GM21515 (cell line): Measurements from ENCODE around the gene RPL22.
"Not testable (repeated sequence)": the region's sequence is repeated elsewhere in the genome, so short reads cannot be mapped to it uniquely, and the experiment has no call there.

Source experiments
- ATAC-seq: cut with Tn5 transposase; IDR thresholded peaks from one replicate; pipeline ENCODE4 v1.9.1; 2021; ENCODE audit not compliant: unreplicated experiment

RPL22 gene

DNA sequence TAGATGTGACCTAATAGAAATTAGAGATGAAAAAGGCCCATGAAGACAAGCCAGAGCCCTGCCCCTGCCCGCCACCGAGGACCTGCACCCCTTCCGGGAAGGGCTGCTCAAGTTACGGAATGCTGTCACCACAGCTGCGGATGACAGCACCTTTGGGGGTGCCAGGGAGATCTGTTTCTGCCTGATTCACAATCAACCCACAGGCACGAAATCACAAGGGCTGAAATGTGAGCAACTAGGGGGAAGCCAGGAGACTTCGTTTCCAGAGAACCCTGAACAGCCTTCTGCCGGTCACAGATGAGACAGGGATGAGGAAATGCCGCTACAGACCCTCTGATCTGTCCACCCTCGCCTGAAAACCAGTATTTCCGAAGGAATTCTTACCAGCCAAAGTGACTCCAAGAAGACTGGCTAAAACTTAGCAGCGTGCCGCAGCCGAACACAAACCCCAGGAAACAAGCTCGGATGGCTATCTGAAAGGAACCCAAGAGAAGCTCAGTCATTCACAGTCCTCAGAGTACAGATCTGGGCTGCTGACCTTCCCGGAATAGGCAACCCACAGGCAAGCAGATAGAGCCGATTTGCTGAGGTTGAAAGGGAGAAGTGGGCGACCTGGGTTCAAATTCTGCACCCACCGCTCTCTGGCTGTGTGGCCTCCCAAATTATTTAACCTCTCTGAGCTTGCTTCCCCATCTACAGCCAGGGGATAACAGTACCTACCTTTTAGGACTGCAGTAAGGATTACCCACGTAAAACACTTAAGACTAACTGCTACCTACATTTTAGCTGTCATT, 35.3 kb upstream of the RPL22 start:
- ATAC-seq = no peak

DNA sequence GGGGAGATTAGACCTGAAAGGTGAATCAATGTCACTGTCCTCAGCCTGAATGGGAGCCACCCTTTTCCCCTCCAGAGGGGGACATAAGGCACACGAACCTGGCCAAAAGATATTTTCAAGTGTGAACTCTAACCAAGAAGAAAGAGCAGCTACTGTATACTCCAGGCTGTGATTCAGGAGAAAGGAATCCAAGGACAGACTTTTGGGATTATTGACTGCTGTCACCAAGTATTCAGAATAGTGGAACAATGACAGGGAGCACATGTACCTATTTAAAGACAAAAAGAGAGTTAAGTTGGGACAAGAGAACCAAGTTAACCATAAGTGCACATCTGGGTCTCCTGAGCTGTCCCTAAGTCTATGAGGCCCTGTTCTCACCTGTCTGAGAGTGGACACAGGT, 34.0 kb upstream of the RPL22 start:
- ATAC-seq = no peak

DNA sequence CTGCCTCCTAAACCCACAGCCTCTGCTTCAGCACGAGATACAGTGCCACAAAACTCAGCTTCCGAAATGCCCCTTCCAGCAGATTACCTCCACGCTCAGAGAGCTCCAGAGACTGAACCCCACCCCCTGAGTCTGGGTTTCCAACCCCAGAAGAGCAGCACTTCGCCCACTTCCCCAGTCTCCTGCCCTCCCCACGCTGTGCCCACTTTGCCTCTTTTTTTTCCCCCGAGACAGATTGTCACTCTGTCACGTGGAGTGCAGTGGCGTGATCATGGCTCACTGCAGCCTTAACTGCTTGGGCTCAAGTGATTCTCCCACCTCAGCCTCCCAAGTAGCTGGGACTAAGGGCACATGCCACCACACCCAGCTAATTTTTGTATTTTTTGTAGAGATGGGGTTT, 26.3 kb upstream of the RPL22 start:
- no peak for ATAC-seq

DNA sequence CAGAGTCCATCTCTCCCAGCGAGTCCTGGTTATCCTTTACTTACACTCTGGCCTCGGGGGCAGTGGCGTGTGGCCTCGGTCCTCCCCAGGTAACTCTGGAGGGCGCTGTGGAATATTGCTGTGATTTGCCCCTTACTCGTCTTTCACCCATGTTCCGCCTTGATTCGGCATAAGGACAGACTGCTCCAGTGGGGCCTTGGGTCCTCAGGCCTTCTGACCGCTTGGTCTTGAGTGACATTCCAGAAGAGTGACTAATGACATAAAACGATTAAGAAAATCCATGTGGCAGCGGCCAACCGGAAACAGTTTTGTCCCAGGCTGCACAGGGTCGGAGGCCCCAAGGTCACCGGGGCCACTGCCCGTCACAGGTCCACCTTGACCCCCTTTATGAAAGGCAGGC, 25.3 kb upstream of the RPL22 start:
- ATAC-seq = no peak

DNA sequence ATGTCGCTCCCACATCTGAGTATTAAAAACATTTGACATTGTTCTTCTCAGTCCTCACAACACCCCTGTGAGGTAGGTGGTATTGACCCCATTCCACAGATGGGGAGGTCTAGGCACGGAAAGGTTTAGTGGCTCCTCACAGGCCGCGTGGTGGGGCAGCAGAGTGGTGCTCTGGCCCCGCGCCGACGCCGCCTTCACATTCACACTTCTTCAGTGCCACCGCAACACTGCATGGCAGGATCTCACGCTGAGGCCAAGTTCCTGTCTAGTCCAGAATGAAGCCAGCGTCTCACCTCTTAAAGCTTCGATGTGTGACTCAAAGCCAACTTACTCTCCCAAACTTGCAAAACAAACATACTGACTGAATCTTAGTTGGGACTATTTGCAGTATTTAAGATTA, 24.2 kb upstream of the RPL22 start:
- ATAC-seq = no peak

DNA sequence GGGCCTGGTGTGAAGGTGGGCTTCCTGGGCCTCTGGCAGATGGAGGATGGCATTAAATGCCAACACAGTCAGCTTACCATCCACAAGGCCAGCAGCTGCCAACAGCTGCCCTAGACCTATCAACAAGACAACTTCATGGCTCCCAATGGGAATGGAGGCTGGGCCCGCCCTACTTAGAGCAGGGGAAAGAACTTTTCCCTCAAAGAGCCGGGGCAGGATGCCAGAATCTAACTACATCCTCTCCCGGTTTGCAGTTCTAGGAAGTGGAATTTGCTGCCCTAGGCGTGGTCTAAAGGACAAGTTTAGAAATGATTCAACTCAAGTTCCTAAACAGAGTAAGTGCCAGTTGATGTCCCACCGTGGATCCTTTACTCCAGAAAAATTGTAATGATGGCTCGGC, 23.2 kb upstream of the RPL22 start:
- ATAC-seq = no peak

DNA sequence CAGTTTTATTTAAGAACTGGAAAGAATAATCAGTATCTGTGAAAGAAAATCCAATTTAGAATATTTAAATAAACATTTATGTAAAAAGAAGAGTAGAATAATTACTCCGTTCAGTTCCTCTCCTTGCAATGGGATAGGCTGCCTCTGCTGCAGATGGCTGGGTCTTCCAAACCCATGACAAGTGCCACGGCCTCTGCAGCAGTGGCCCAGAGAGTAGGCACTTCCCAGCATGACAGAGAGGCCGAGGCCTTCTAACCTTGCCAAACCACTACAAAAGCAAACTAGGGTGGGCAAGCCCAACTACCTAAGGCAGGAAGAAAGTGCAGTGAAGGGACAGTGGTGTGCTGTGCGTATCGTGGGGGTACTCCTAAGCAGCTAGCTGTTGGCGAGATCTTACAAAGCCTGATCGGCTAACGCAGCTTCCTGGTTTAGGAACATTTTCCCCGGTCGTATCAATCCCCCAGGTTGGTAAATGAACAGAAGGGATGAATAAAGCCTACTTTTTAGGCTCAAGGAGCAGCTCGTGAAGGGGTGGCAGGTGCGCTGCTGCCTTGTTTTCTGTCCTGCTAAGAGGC, 21.9 kb upstream of the RPL22 start:
- ATAC-seq = no peak

DNA sequence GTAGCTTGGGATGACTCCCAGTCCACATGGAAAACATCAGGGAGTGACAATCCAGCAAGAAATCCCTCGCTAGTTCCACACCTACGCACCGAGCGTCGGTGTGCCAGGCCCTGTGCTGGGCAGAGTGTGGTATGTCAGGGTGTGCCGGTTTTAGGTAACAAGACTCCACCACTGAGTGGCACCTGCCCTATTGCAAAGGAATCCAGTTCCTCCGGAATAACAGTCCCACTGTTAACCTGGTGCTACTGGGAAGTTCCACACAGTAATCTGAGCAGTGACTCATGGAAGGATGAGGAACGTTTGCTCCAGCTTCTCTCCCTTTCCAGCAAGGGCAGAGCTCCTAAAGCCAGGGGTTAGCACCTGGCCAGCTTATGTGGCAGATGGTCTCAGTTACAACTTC, 20.8 kb upstream of the RPL22 start:
- no peak for ATAC-seq

DNA sequence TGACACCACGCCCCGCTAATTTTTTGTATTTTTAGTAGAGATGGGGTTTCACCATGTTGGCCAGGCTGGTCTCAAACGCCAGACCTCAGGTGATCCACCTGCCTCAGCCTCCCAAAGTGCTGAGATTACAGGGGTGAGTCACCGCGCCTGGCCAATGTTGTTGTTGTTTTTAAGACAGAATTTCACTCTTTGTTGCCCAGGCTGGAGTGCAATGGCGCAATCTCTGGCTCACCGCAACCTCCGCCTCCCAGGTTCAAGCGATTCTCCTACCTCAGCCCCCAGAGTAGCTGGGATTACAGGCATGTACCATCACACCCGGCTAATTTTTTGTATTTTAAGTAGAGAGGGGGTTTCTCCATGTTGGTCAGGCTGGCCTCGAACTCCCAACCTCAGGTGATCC, 20.2 kb upstream of the RPL22 start:
- ATAC-seq = not testable (repeated sequence)

DNA sequence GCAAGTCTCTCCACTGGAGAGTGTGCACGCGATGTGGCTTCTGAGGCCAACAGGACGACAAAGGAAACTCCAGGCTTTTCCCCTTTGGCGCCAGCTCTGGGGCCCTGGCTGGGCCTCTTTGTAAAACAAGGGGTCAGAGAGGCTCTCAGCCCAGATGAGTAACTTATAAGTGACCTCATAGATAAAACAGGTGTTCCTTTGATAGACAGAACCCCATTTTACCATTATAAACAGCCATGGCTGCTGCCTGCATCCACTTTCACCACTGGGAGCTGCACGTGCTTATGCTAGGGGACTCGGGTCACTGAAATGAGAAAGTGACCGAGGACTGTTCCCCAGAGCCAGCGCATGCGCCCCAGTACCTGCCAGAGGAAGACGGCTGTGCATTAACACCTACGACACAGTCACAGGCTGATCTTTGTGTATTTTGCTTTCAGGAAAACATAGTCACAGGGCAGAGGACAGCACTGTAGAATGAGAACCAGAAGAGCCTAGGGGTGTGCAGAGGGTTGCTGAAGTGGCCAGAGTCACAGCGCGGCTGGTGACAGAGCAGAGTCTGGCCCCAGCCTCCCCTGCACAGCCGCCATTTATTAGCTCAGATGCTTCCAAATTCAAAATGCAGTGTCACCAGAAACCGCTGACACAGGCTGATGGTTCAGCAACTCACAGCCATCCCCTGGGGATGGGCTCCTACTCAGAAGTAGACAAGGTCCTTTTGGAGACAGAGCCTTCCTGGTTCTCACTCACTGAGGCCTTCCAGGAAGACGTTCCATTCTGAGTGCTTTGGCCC, 19.2 kb upstream of the RPL22 start:
- ATAC-seq = no peak

DNA sequence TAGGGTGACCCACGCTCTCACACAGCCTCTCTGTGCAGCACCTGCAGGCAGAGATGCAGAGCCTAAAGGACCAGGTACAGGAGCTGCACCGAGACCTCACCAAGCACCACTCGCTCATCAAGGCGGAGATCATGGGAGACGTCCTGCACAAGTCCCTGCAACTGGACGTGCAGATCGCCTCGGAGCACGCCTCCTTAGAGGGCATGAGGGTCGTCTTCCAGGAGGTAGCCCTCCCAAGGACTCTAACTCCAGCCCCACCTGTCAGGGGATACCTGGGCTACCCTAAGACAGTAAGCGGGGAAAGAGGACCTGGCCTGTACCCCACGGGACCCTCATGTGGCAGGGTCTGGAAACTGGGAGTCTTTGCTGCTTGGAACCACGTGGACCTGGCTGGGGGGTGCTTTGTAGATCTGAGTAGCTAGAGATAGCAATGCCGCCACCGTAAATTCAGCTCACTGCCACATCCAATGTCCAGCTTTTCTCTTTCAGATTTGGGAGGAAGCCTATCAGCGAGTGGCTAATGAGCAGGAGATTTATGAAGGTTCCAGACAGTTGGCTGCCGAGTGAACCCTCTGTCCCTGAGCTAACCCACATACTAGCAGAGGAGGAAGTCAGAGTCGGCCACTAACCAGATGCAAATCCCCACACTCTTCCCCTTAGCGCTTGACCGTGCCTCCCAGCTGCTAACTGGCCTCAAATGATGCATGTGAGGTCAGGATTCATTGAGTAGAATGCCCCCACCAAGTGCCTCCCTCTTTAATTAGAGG, 13.0 kb upstream of the RPL22 start:
- no peak for ATAC-seq

DNA sequence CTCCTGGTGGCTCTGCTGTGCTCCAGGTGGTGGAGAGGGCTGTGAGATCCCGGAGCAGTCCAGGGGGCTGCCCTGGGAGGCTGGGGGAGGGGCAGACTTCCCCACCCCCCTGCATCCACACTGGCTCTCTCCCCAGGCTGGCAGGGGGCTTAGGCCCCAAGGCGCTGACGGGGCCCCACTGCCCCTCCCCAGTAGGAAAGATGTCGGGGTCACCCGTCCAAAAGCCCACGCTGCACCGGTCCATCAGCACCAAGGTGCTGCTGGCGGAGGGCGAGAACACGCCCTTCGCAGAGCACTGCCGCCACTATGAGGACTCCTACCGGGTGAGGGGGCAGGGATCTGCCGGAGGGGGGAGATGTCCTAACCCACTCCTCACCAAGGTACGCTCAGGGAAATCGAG, 12.3 kb upstream of the RPL22 start:
- ATAC-seq = no peak

DNA sequence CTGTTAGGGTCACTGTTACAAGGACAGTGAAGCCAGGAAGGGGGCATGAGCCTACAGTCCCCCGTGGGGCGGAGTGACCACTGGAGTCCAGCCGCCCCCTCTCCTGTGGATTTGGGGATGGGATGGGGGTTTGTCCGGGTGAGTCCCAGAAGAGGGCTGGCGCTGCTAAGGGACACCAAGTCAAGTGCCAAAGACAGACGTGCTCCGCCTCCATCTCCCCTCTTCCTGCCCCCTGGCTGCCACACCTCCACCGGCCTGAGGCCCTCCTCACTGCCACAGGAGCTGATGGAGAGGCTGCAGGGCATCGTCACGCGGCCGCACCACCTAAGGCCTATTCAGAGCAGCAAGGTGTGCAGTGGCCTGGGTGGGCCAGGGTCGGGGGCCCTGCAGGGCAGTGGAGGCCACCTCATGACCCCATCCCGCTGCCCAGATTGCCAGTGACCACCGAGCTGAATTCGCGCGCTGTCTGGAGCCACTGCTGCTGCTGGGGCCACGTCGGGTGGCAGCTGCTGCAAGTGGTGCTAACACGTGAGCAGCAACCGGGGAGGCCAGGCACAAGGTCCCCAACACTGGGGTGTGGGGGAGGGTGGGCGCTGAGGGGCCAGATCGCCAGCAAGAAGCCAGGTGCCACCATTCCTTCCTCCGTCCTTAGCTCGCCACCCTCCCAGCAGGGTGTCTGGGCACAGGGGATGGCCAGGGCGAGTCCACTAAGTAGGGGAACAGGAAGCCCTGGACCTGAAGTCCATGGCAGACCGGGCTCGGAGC, 11.4 kb upstream of the RPL22 start:
- no peak for ATAC-seq

DNA sequence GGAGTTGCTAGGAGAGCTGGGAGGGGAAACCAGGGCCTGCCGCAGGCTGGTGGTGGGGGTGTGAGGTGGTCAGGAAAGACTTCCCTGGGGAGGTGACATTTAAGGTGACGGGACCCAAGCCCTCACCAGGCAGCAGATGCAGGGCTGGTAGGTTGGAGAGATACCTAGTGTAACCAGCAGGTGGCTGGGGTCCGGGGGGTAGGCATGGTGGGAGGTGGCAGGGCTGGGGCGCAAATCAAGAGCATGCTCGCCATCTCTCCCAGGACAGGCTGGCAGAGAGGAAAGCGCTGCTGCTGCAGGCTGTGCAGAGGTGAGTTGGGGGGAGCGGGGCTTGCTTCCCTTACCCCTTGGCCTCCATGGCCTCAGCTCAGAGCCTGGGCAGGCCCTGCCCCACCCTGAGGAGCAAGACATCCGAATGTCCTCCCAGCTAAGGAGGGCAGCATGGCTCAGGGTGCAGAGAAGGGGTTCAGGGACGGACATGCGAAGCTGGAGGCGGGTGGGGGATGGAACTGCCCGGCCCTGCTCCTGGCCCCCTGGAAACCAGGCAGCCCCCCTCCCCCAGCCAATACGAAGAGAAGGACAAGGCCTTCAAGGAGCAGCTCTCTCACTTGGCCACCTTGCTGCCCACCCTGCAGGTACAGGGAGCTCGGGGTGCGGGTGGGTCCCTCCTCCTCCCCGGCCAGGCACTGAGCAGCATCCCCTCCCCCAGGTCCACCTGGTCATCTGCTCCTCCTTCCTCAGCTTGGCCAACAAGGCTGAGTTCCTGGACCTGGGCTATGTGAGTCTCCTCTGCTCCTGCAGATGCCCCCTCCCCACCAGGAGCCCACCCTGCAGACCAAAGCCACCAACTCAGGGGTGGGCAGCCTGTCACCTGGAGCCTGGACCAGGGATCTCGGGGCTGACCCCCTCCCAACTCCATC, 10.5 kb upstream of the RPL22 start:
- no peak for ATAC-seq

DNA sequence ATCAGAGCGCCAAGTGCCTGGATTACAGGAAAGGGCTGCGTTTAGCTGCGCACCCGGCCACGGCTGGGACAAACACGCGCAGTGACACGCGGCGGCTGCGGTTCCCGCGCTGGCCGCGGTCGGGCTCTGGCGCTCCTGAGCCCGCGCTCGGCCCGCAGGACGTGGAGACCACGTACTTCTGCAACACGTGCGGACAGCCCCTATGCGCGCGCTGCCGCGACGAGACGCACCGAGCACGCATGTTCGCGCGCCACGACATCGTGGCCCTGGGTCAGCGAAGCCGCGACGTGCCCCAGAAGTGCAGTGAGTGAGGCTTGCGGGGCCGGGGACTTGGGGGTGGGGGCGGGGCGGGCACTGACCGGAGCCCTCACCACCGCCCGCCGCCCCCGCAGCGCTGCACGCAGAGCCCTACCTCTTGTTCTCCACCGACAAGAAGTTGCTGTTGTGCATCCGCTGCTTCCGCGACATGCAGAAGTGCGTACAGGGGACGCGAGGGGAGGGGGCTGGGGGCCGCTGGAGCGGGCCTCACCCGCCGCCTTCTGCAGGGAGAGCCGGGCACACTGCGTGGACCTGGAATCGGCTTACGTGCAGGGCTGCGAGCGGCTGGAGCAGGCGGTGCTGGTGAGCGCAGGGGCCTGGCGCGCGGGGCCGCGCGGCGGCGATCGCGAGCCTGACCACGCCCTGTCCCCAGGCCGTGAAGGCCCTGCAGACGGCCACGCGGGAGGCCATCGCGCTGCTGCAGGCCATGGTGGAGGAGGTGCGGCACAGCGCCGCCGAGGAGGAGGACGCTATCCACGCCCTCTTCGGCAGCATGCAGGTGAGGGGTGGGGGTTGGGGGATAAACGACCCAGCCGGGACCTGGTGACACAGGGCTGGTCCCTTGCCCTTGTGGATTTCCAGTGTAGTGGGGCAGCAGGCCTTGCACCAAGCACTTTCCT, 9.6 kb upstream of the RPL22 start:
- ATAC-seq = no peak

DNA sequence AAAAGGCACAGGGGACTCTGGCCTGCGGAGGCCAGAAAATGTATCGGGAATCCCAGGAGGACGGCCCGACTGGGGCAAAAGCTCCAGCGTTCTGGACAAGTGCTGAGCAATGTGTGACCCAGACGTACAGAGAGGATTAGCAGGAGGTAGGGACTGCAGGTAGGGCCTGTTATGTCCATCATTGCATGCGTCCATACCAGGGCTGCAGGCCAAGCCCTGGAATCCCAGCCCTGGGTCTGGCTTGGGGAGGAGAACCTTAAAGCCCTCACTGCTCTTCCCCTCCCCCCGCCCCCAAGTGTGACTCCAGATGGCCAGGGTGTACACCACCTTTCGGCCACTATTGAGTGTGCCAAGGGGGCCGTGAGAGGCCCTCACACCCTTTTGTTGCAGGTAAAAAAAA, 8.5 kb upstream of the RPL22 start:
- no peak for ATAC-seq

DNA sequence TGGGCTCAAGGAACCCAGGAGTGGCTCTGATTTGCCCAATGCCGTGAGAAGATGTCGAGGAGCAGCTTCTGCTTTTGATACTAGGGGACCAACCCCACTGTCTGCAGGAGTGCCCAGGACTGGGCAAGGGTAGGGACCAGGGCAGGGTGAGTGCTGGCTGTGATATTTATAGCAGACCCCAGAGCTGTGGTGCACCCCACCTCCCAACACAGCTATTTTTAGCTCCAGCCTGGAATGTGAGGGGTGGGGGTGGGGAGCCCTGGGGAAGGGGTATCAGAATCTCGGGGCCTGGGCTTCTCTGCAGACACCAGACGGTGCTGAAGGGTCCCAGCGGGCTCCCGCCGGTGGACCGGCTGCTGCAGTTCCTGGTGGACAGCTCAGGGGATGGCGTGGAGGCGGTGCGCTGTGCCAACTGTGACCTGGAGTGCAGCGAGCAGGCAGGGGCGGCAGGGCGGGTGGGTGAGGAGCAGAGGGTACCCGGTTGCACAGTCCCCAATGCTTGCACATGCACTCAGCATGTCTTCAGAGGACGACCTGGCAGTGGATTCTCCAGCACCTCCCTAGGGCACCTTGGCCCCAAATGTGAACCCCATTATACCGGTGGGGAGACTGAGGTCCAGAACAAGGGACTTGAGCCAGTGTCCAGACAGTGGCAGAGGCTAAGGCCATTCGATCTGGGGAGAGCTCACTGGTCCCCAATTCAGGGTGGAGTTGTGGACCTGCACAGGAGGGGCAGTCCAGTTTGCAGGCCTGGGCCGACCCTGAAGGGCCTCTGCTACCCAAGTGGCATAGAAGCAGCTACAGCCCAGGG, 7.9 kb upstream of the RPL22 start:
- ATAC-seq = no peak

DNA sequence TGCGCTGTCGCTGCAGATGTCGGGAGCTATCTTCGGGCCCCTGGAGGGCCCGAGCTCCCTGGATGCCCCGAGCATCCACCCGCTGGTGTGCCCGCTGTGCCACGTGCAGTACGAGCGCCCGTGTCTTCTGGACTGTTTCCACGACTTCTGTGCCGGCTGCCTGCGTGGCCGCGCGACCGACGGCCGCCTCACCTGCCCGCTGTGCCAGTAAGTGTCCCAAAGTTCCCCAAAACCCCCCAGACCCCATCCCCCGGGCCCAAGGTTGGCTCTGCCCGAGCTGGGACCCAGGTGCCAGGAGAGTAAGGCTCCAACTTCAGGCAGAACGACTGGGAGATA, 7.1 kb upstream of the RPL22 start:
- no peak for ATAC-seq
